ENCODE measurements around the gene EXOC6B.

The EXOC6B gene

DNA sequence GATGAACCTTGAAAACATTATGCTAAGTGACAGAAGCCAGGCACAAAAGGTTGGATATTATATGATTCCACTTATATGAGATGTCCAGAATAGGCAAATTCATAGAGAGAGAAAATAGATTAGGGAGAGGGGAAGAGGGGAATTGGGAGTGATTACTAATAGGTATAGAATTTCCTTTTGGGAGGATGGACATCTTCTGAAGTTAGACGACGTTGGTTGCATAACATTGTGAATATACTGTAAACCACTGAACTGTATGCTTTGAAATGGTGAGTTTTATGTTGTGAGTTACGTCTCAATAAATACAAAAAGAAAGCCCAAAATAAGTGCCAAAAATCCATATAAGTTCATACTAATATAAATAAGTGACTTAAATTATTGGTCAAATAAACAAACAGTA lies 659.6 kb downstream of the EXOC6B start:
- no peak for DNase-seq (ENCODE audit: low read depth in 2 of 2)

DNA sequence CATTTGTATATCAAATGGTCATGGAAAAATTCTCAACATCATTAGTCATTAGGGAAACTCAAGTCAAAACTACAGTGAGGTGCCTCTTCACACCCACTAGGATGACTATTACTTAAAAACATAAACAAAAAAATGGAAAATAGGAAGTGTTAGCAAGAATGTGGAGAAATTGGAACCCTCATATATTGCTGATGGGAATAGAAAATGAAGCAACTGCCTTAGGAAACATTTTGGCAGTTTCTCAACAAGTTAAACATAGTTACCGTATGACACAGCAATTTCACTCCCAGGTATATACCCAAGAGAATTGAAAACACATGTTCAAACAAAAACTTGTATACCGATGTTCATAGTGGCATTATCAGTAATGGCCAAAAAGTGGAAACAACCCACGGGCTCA lies 660.0 kb downstream of the EXOC6B start:
- no peak for DNase-seq (ENCODE audit: low read depth in 2 of 2)

DNA sequence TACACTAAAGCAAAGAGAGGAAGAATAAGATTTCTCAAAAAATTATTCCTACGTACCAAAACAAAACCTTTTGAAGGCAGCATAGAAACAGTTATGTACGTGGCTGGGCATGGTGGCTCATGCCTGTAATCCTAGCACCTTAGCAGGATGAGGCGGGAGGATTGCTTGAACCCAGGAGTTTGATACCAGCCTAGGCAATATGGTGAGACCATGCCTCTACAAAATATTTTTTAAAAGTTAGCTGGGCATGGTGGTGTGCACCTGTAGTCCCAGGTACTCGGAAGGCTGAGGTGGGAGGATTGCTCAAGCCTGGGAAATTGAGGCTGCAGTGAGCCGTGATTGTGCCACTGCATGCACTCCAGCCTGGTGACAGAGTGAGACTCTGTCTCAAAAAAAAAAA lies 663.3 kb downstream of the EXOC6B start:
- DNase-seq (ENCODE audit: low read depth in 2 of 2): no peak

DNA sequence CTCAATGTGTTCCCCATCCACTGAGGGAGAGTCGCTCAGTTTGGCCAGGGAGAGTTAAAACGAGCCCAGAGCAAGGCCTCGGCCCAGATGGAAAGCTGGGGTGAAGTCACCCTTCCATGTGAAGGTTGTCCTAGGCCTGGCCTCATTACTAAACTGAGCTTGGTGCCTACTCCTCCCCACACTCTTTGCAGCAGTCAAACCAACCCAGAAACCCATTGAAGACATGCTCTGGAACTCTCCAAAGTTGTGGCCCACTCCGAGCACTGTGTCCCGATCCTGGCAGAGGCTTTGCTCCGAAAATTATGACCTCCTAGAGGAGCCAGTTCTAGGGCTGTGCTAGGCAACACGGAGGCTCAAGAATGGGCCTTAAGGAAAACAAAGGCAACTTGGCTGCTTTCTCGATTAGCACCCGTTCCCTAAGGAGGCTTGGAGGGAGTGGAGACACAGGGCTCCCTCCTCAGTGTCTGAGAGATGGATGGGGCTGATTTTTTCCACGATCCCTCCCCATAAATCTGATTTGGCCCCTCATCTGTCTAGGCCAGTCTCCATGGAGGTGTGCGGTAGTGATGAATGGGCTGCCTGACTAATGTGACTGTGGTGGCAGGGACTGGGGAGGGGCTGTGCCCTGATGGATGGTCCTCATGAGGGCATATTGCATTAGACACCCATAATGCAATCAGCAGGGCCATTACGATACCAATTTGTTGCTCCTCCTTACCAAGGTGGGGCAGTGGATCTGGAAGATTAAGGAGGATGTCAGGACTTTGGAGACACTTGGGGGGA lies 666.4 kb downstream of the EXOC6B start:
- no peak for DNase-seq (ENCODE audit: low read depth in 2 of 2)

DNA sequence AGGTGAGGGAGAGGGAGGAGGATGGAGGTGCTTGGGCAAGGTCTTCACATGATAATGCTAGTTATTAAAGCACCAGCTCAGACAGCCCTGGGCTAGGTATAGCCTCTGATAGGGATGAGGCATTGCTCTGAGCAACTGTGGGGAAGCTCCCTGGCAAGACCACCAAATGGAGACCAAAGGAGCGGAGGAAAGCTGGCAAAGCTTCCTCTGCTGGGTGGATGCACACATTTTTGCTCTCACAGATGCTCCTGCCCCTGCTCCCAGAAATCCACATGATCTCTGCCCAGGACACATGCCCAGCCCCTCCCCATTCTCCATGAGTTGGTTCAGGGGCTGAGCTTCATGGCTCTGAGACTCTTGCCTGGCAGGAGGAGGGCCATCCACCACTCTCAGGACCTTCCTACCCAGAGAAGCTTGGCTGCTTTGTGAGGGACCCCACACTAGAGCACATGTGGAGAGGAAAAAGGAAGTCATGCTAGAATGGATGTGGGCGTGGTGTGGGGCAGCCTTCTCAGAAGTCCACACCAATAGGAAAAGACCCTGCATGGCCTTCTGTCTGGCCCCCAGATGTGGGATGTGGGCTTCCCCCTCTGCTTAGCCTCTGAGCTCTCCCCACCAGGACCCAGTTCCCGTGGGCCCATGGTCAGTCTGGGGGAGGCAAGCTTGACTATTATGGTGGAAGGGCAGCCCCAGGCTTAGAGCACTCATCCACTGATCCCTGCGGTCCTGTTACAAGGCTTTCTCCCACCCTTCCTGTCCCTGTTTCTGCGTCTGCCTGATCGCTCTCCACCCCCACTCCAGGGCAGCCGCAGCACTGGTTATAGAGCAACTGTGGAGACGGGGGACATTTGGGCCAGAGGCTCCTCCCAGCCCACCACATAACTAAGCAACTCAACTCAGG lies 667.7 kb downstream of the EXOC6B start:
- DNase-seq (ENCODE audit: low read depth in 2 of 2): no peak

DNA sequence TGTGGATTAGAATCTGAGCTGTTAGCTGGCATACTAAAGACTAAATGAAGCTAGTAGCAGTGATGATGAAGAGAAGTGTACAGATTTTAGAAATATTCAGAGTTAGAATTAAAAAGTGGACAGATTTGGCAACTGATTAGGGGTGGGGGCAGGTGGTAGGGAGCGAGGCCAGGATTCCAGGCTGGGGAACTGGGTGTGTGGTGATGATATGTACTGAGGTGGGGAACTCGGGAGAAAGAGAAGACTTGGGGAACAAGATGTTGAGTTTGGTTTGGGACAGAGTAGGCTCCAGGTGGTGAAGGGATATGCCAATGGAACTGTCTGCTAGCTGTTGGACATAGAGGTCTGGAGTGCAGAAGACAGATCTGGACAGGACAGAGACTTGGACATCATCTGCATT lies 669.0 kb downstream of the EXOC6B start:
- DNase-seq (ENCODE audit: low read depth in 2 of 2): no peak

DNA sequence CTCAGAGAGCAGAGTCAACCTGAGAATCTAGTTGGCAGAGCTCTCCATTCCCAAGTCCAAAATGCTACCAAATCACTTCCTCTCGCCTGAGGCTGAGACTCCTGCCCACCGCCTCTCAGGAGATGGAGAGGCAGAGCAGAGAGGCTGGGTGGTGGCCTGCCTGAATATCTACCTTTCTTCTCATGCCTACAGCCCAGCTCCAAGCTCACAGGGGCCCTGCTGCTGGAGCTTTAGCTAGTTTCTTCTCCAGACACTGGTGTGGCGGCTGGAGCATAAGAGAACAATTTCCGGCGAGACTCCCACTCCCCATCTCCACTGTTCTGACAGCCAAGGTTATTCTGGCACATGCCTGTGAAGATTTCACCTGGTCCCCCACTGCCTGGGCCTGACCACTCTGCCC lies 670.1 kb downstream of the EXOC6B start:
- DNase-seq (ENCODE audit: low read depth in 2 of 2): no peak

DNA sequence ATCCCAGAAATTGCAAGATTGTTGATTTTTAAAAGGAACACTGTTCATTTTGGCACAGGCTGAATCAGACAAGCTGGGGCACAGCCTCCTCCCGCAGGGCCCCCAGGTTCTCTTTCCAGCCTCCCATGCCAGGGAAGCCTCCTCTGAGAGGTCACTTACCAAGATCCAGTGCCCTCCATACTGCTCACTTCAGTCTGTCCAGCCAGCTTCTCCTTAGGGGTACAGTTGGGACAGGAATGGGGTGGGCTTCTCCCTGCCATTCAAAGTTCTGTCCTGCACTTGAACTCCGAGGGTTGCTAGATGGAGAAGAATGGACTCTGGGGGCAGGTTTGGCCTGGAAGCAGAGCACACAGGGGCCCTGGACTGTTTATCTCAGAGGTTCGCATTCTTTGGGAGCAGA lies 670.7 kb downstream of the EXOC6B start:
- DNase-seq (ENCODE audit: low read depth in 2 of 2): no peak

DNA sequence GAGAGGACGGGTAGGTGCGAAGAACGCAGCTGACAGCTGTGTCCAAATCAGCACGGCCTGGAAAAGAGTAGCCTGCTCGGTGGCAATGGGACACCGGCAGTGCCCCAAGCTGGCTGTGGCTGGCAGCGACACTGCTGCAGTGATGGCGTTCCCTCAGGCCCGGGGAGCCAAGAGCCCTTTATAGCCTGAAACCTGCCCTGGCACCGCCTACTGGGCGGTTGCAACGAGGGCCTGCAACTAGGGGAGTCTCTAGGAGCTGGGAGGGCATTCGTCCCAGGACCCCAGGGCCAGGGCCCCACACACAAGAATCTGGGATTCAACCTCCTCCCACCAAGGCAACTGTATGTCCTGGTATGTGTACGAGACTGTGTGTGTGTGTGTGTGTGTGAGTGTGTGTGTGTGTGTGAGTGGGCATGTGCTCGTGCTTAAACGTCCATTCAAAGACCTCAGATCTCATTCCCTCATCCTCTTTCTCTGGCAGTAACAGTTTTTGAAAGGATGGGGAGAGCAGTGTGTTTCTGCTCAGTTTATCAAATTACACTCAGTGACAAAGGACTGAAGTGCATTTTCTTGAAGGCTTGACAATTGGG lies 671.4 kb downstream of the EXOC6B start:
- no peak for DNase-seq (ENCODE audit: low read depth in 2 of 2)

DNA sequence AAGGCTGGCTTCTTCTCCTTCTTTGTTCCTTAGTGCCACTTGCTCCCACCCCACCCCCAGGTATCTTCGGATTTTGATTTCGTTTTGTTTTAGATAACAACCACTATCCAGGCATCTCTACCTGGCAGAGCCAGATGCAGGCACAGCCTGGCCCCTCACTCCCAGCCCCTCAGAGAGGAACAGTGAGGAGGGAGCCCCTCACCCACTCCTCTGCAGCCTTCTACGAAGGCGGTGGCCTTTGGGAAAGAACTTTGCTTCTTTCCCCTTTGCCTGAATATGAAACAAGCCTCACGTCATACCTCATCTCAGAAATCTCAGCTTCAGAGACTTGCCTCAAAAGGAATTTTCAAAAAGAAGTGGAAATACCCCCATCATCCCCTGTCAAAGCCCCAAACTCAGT lies 671.9 kb downstream of the EXOC6B start:
- DNase-seq (ENCODE audit: low read depth in 2 of 2): no peak

DNA sequence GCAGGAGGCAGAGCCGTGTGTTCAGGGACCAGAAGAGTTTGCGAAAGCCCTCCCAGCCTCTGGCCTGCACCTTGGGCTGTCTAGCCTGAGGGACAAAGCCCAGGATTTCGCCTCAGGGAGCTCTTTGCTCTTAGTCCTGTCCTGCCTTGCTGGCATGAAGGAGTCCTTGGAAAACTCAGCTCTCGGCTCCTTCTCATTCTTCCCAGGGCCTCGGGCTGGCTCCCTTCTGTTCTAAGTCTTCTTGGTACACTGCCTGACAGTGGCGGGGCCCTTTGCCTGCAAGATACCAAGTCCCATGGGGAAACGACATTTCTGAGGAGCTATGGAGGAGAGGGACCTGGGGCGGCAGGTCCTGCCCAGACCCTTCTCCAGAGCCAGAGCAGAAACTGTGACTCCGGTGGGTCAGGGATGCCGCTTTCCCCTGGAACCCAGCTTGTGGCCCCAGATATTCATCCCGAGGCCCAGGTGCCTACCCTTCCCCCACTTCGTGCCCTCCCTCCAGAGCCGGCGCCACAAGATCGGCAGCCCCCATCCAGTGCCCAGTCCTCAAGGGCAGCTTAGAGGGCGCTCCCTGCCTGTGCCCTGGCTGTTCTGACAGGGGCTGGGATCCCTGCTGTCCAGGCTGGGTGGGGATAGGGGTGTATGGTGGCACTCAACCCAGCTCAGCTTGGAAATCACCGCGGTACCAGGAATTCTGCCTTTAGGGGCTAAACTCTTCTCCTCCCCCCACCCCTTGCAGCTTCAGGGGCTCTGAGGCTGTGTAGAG lies 672.6 kb downstream of the EXOC6B start:
- no peak for DNase-seq (ENCODE audit: low read depth in 2 of 2)

DNA sequence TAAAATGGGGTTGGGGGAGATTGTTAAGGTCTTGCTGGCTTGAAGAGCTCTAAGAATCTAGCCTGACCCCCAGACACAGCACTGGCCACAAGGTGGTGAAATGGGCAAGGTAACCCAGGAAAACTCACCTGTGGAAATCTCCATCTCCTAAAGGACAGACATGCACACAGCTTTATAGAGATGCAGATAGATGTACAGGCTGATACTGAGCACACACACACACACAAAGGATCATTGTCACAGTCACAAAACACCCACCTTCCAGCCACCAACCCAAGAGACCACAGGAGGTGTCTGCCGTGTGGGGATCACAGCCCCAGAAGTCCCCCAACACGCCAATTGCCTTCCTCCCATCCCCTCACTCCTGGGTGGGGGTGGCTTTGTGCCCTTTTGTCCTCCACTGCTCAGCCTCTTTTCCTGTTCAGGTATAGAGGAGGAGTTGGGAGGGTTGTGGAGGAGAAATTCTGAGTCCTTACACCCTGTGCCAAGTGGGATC lies 674.9 kb downstream of the EXOC6B start:
- DNase-seq (ENCODE audit: low read depth in 2 of 2): no peak

DNA sequence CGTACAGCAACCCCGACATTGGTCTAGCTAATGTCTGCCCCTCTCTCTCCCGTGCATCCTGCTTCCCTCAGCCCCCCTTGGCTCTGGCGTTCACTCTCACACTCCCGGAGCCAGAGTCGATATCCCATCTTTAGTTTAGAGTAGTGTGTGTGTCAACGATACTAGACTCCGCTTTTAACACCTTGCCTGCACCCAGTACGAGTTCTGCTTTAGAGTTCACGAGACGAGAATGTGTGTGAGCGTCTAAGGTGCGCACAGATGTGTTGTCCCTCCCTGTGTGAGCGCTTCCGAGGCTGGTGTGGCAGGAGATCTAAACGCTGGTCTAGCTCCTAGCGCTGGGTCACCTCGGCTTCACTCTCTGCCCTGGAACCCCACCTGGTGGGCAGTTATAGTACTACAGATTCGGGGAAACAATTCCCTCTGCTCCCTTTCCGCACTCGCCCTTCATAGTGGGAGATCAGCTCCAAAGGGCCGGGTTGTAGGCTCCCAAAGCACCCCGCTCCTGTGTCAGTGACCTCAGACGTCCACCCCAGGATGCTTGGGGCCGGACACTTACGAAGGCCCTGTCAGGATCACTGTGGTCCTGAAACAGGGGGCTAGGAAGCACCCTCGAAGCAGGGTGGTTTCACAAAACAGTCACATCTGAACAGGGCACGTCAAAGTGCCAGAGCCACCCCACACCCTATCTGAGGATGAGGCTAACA lies 675.5 kb downstream of the EXOC6B start:
- DNase-seq (ENCODE audit: low read depth in 2 of 2): peak; percentile 62 to 65

DNA sequence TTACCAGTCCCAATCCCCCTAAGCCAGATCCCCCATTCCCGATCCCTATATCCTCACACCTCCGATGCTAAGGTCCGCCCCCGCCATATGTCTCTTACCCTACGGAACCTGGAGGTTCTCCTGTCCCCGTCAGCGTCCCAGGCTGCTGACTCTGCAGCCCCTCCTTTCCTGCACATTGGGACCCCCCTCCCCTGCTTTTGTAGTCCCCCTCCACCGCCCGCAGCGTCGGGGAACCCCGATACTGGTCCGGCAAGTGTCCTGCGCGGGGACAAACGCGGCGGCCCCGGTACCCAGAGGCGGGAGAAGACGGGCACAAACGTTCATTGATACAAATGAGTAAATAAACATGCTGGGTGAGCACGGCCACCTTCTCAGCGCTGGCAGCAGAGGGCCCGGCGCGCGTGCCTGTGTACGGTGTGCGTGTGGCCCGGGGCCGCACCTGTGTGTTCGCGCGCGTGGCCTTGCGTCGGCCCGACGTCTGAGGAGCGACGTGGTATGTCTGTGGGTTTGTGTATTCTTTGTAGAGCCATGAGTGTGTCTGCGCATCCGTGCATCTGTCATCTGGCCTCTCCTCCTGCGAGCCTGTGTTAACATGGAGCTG lies 676.2 kb downstream of the EXOC6B start:
- DNase-seq (ENCODE audit: low read depth in 2 of 2): no peak

DNA sequence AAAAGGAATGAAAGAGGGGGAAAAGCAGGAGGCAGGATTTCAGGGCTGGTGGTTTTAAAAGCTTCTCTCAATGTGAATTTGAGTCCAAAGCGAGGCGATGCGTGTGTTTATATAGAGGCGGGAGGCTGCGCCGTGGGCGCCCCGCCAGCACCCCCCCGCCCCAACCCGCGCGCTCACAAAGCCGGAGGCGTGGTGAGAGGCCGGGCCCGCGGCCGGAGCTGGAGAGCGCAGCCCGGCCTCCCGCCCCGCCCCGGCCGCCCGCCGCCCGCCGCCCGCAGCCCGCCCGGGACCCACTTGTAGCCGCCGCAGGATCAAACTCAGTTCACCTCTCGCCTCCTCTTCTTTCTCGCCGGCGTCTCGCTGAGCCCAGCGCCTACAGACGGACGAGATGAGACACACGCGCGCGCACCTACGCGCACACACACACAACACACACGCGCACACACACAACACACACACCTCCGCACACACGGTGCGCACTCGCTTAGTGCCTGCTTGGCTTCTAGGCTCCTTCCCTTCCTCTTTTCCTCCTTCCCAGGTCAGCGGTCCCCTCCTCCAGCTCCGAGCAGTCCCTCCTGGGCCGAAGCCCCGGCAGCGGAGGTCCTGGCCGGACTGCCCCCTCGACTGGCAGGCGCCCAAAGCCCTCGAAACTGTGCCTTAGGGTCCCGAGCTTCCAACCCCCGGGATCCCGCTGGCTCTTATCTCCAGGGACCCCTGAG lies 676.8 kb downstream of the EXOC6B start:
- DNase-seq (ENCODE audit: low read depth in 2 of 2): no peak

DNA sequence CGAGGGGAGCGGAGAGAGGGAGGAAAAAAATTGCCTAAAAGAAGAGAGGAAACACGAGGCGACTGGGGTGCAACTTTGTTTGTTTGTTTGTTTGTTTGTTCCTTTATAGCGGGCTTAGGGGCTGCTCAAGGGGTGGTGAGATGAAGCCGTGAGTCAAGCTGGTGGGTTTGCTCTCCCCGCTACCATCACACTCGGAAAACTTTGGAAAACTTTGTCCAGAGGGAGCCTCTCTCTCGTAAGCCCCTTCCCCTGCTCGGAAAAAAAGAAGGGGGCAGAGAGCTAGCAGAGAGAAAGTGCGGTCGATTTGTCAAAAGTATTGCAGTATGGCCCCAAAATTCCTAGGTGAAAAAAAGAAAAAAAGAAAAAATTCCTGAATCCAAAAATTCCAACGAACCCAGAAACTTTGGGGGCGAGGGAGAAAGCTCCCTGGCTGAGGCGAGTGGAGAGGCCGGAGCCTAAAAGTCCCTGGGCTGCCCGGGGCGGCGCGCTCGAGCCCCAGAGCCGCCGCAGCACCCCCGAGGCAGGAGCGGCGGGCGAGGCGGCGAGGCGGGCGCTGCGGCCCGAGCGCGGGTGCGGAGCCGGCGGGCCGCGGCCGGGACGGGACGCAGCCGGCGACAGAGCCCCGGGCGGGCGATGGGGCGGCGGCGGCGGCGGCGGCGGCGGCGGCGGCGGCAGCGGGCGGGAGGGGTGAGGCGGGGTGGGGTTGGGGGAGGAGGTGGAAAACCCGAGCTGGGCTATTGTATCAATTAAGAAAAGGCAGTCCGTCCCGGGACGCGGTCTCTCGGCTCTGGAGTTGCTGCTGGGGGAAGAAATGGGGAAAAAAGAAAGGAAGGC lies 677.6 kb downstream of the EXOC6B start:
- DNase-seq (ENCODE audit: low read depth in 2 of 2): no peak

DNA sequence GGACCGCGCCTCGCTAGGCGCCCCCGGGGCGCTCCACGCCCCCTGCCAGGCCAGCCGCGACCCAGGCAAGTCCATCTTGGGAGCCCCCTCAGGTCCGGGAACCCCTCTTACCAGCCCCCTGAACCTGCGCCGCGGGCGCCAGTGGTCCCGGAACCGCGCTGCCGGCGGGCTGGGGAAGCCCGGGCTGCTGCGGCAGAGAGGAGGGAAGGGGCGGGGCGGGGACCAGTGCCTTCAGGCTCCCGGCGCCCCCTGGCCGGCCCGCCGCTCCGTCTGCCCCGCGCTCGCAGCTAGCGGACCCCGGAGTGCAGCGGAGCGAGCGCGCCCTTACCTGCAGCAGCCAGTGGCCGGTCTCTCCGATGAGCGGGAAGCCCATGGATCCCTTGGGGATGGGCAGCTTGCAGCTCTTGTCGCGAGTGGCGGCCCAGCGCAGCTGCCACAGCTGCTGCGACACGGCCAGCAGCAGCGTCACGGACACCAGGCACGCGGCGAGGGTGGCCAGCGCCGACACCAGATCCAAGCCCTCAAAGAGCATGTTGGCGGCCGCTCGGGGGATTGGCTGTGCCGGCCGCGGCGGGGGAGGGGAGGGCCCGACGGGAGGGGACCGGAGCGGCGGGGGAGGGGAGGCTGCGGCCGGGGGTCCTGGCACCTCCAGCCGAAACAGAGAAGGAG lies 678.4 kb downstream of the EXOC6B start, which contains the start of gene CYP26B1:
Gene CYP26B1 (minus strand): TSS at position 560 of the 669 bp plus-strand sequence. CDS start 28 bp downstream, at position 532.
- no peak for DNase-seq (ENCODE audit: low read depth in 2 of 2)
